Measurements from ENCODE around the gene MAPKAPK3.
"Not testable (repeated sequence)": the region's sequence is repeated elsewhere in the genome, so short reads cannot be mapped to it uniquely, and the experiment has no call there.

MAPKAPK3 gene

DNA sequence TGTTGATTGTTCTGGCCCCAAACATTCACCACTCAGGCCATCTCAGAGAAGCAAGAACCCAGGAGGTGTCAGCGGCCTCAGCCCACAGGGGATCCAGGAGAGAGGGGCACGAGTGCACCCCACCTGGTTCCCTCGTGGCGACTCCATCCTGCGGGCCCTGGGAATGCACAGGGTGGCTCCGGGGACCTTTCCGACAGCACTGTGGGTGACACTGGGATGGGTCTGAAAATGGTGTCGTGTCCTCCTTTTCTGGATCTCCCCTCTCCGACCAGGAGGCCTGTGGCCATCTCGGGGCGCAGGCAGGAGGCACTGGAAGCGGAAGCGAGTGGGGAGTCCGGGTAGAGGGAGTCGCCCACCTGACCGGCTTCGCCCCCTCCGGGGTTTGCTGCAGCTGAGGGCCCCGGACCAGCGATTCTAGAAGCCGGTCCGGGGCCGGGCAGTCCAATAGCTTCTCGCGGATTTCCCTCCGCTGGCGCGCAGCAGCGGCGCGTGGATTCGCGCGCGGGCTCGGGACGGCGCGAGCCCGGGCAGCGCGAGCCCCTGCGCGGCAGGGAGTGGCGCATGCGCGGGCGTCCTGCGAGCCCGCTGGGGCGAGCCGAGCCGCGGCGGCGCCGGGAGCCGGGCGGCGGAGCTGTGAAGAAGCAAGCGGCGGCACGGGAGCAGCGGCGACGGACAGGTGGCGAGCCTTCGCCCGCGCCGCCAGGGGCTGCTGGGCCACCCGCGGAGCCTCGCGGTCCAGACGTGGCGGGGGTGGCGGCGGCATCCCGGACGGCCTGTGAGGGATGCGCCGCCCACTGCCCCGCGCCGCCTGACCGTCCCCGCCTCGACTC lies 57.6 kb downstream of the MAPKAPK3 start, which contains the start of gene DOCK3:
DOCK3 (plus strand) TSS at position 579 of the 830 bp plus-strand sequence. CDS start 337 bp downstream, outside the sequence.
- TF ChIP-seq, protein P1, sequence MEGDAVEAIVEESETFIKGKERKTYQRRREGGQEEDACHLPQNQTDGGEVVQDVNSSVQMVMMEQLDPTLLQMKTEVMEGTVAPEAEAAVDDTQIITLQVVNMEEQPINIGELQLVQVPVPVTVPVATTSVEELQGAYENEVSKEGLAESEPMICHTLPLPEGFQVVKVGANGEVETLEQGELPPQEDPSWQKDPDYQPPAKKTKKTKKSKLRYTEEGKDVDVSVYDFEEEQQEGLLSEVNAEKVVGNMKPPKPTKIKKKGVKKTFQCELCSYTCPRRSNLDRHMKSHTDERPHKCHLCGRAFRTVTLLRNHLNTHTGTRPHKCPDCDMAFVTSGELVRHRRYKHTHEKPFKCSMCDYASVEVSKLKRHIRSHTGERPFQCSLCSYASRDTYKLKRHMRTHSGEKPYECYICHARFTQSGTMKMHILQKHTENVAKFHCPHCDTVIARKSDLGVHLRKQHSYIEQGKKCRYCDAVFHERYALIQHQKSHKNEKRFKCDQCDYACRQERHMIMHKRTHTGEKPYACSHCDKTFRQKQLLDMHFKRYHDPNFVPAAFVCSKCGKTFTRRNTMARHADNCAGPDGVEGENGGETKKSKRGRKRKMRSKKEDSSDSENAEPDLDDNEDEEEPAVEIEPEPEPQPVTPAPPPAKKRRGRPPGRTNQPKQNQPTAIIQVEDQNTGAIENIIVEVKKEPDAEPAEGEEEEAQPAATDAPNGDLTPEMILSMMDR (IDR thresholded peaks at IDR 0.05; ENCODE audit: low read length, missing control alignments), result no peak
- no peak within 1 kb of the TSS for H3K4me3 ChIP-seq (replicated peaks; ENCODE audit: low read depth, low read length)
- peak; percentile 42 for DNase-seq (ENCODE audit: low read depth)

DNA sequence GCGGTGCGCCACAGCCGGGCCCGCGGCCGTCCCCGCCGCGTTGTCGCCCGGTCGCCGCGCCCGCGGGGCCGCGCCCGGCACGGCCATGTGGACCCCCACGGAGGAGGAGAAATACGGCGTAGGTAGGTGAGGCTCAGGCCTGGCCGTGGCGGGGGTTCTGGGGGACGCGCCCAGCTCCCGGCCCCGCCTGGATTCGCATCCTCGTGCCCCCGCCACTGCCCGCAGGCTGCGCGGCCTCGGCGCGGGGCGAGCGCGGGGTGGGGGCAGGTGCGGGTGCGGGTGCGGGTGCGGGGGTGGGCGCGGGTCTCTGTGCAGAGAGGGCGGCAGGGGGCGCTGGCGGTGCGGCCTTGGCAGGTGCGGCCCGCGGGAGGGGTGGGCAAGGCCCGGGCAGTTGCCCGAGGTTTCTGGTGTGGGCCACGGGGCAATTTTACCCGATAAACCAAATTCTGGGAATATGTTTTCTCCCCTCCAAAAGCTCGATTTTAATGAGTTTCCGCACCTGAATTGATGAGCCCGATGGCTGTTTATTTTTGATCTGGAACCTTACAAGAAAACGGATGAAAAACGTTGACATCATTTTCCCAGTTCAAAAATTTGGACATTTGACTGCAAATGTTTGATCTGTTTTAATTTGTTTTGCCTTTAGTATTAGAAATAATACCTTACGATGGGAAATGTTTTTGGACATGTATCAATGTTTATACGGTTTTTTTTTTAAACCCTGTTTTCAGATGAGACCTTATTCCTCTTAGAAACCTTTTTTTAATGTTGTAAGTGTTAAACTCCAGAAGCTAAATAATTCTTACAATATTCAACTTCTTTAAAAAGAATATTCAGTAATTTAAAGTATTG lies 58.5 kb downstream of the MAPKAPK3 start:
- DNase-seq (ENCODE audit: low read depth), result no peak
- H3K4me3 ChIP-seq (replicated peaks; ENCODE audit: low read depth, low read length), result no peak overlapping the region
- TF ChIP-seq, protein P1 (IDR thresholded peaks at IDR 0.05; ENCODE audit: low read length, missing control alignments), result no peak

DNA sequence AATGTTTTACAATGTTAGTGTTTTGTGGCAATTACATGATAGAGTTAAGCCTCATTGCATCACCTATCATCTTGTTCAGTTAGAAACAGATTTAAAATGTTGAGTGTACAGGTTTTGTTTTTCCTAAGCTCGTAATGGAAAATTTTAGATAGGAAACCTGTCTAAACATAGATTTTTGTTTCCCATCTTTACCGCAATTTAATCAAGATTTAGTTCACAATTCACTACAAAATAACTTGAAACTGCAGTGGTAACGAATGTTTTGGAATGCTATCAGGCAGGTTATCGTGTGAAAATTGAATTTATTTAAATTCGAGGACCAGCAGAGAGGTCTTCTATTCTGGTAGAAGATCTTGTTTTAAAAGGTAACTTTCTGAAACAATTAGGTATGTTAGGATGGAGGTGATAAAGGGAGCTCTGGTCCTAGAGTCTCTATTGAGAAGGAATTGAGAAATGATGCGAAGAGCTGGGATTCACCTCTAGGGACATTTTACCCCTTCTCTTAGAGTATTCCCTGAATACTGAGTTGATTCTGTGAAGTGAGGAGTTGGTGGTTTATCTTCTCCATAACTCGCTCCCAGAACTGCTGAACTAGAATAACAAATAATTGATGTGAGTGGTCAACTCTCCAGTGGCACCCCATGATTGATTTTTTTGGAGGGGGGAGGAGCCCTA lies 59.2 kb downstream of the MAPKAPK3 start:
- DNase-seq (ENCODE audit: low read depth), result no peak
- no peak overlapping the region for H3K4me3 ChIP-seq (replicated peaks; ENCODE audit: low read depth, low read length)
- TF ChIP-seq, protein P1 (IDR thresholded peaks at IDR 0.05; ENCODE audit: low read length, missing control alignments), result no peak

DNA sequence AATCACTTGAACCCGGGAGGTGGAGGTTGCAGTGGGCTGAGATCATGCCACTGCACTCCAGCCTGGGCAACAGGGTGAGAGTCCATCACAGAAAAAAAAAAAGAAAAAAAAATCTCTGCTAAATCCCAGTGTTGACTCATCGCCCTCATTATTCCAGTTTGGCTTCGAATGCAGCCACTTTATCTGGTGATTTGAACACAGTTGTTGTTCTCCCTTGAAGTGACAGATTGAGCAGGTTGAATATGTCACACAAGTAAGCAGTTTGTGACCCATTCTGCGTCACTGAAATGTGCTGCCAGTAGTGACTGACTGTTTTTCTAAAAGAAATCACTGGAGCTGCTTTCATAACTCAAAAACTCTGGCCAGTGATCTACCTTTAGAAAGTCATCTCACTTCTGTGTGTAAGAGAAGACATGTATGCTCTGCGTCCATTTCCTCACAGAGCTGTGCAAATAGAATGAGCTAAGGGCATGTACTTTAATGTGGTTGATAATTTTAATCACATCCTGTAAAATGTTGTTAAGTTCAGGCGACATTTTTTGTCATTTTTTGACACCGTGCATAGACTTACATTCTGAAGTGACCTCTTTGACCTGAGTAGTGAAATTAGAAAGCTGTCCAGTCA lies 70.3 kb downstream of the MAPKAPK3 start:
- DNase-seq (ENCODE audit: low read depth), result no peak
- no peak overlapping the region for H3K4me3 ChIP-seq (replicated peaks; ENCODE audit: low read depth, low read length)
- TF ChIP-seq, protein P1 (IDR thresholded peaks at IDR 0.05; ENCODE audit: low read length, missing control alignments), result no peak

DNA sequence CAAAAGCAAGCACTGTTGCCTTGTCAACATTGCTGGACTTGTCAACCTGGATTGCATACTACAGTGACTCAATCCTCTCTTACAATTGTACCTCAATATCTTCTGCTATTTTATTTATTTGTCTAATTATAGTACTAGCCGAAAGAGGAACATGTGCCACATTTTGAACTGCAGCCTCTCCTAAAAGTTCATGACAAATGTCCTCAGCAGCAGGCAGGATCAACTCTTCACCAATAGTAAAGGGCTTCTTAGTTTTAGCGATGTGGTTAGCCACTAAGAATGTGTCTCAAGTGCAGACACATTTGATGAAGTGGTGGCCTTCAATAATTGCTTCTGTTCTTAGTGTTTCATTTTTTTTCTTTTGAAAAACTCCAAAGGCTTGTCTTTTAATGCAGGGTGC lies 71.0 kb downstream of the MAPKAPK3 start:
- no peak for DNase-seq (ENCODE audit: low read depth)
- H3K4me3 ChIP-seq (replicated peaks; ENCODE audit: low read depth, low read length), result no peak overlapping the region
- TF ChIP-seq, protein P1 (IDR thresholded peaks at IDR 0.05; ENCODE audit: low read length, missing control alignments), result no peak

DNA sequence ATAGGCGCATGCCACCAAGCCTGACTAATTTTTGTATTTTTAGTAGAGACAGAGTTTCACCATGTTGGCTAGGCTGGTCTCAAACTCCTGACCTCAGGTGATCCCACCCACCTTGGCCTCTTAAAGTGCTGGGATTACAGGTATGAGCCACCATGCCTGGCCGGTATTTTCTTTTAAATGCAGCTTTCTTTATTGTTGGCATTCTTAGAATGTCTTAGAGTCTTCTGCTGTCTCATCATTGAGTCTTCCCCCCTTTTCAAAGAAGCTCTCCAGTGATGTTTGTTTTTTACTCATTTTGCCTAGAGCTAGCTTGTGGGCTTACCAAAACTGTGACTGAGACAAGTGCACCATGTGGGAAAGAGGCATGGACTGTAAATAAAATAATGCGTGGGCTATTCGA lies 71.7 kb downstream of the MAPKAPK3 start:
- not testable (repeated sequence) for H3K4me3 ChIP-seq (replicated peaks; ENCODE audit: low read depth, low read length); DNase-seq (ENCODE audit: low read depth)

Measured in fibroblast of pulmonary artery (primary cell).